ENCODE measurements around the gene NFKBIZ.
"Not testable (repeated sequence)": the region's sequence is repeated elsewhere in the genome, so short reads cannot be mapped to it uniquely, and the experiment has no call there.

The NFKBIZ gene

DNA sequence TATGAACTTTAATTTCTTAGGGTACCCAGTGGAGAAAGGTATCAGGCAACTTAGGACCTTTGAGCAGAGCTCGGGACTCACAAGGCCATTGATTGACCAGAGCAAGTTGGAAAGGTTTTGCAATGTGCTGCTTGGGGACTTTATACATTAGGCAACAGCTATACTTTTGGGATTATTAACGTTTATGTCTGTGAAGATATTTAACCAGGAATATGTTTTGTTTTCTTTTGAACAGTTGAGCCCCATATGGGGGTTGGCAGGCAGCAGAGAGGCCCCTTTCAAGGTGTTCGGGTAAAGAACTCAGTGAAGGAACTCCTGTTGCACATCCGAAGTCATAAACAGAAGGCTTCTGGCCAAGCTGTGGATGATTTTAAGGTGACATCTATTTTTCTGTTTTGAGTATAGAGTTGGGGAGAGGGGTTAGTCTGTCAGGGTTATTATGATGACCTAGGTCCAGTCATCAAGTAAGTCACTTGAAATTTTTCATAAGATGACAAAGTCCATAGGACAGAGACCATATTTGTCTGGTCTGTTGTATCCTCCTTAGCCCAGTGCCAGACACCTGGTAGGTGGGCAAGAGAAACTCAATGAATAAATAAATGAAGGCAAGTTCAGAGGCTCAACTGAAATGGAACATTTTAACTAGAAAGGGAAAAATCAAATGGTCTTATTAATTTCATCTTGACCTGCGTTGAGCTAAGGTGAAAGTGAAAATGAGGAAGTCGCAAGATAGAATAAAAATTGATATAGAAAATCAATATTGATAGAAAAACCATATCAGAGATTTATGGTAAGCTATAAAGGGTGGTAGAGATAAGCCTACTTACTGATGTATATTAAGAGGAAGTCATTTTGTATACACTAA is 2.8 kb downstream of the NFKBIZ start:
- no peak for DNase-seq (ENCODE audit: low spot score)

DNA sequence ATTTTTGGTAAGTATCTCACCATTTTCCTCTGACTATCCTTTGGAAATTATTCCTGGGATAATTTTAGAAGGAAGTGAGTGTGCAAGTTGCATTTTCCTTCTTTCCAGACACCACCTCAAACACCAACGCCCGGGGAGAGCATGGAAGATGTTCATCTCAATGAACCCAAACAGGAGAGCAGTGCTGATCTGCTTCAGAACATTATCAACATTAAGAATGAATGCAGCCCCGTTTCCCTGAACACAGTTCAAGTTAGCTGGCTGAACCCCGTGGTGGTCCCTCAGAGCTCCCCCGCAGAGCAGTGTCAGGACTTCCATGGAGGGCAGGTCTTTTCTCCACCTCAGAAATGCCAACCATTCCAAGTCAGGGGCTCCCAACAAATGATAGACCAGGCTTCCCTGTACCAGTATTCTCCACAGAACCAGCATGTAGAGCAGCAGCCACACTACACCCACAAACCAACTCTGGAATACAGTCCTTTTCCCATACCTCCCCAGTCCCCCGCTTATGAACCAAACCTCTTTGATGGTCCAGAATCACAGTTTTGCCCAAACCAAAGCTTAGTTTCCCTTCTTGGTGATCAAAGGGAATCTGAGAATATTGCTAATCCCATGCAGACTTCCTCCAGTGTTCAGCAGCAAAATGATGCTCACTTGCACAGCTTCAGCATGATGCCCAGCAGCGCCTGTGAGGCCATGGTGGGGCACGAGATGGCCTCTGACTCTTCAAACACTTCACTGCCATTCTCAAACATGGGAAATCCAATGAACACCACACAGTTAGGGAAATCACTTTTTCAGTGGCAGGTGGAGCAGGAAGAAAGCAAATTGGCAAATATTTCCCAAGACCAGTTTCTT is 3.9 kb downstream of the NFKBIZ start:
- DNase-seq (ENCODE audit: low spot score) = no peak

DNA sequence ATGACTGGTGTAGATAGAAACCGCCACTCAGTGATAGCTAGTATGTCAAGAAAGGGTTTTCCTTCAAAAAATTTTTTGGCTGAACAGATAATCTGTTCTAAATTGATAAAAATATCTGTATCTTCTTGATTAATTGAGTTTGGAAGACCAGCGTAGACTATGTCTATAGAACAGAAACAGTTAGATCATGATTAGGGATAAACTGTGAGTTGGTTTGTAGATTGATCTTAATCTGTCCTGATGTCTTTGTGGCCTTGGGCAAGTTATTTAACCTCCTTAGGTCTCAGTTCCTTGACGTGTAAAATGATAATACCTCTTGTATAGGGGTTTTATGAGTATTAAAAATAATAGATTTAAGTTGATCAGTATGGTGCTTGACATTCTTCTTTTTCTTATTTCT is 4.7 kb downstream of the NFKBIZ start:
- DNase-seq (ENCODE audit: low spot score) = no peak

GRCh38 chr3:101854608-101855304 is 5.4 kb downstream of the NFKBIZ start:
- no peak for DNase-seq (ENCODE audit: low spot score)

- DNase-seq (ENCODE audit: low spot score) = no peak
These were observed 8.0 kb downstream of the NFKBIZ start for GRCh38 chr3:101857301-101857741.

GRCh38 chr3:101858464-101859030 is 9.2 kb downstream of the NFKBIZ start:
- no peak for DNase-seq (ENCODE audit: low spot score)

GRCh38 chr3:101859882-101860448 is 10.7 kb downstream of the NFKBIZ start:
- DNase-seq (ENCODE audit: low spot score) = no peak

DNA sequence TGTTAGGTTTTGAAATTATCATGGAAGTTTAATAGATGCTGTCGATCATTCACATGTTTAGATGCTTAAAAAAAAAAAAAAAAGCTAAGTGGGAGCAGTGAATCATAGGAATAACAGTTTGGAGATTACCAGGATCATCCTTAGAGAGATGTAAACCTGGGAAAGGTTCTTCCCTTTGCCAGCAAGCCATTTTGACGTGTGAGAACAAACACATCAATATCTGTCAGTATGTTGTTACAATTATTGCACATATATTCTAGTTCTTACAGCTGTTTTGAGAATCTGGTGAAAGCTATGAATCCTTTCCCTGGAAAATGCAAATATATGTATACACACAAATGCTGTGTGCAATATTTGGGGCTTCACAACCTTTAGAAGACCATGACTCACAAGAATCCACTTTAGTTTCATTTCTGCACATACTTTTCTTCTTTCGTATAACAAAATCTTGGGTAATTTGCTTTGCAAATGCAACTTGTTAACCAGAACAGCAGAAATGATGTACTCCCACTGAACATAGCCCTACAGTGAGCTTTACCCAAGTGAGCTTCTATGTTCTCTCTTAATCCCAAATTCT is 12.0 kb downstream of the NFKBIZ start:
- no peak for DNase-seq (ENCODE audit: low spot score)

DNA sequence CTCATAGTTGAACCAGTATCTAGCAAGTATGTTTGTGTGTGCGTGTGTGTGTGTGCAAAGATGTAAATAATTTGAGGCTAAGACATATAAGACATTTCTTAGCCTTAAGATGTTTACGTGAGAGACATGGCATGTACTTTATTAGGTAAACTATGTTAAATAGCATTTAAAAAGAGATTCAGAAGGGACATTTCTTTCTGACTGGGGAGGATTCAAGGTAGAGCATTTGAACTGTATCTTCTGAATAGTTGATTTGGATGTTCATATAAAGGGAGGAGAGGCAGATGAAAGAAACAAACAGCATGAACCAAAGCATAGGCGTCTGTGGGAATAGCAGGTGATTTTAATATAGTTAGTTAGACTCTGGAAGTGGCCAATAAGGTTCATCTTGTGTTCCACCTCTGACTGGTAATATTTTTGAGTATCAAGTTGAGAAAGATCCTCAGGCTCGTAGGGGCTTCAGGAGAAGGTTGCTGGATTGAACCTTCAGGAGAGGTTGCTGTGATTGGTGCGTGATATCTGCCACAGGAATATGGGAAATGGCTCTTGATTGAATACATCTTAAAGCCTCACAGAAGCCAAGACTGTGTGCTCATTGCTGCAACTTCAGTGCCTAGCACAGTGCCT is 12.6 kb downstream of the NFKBIZ start:
- no peak for DNase-seq (ENCODE audit: low spot score)

- DNase-seq (ENCODE audit: low spot score) = no peak
These were observed 13.3 kb downstream of the NFKBIZ start for GRCh38 chr3:101862416-101863165.

GRCh38 chr3:101864926-101865325 is 15.6 kb downstream of the NFKBIZ start:
- not testable (repeated sequence) for DNase-seq (ENCODE audit: low spot score)

- no peak for DNase-seq (ENCODE audit: low spot score)
These were observed 16.6 kb downstream of the NFKBIZ start for GRCh38 chr3:101865751-101866509.

DNA sequence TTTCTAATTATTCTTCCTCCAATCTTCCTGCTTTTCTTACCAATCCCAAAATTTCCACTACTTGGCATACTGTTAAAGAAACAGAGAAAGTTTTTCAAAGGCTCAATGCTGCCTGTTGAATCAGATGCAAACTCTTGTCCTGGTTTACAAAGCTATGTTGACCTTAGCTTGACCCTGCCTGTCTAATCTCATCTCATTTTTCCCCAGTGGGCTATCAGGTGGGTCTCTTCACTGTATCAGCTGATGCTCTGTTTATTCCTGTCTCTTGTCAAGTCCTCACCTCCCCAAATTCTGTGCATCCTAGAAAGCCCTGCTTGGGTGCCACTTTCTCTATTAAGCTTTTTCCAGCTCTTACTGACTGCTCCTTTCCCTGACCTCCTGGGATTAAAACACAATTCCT is 18.2 kb downstream of the NFKBIZ start:
- DNase-seq (ENCODE audit: low spot score) = no peak

- DNase-seq (ENCODE audit: low spot score) = no peak
These were observed 18.7 kb downstream of the NFKBIZ start for GRCh38 chr3:101867996-101868395.

DNA sequence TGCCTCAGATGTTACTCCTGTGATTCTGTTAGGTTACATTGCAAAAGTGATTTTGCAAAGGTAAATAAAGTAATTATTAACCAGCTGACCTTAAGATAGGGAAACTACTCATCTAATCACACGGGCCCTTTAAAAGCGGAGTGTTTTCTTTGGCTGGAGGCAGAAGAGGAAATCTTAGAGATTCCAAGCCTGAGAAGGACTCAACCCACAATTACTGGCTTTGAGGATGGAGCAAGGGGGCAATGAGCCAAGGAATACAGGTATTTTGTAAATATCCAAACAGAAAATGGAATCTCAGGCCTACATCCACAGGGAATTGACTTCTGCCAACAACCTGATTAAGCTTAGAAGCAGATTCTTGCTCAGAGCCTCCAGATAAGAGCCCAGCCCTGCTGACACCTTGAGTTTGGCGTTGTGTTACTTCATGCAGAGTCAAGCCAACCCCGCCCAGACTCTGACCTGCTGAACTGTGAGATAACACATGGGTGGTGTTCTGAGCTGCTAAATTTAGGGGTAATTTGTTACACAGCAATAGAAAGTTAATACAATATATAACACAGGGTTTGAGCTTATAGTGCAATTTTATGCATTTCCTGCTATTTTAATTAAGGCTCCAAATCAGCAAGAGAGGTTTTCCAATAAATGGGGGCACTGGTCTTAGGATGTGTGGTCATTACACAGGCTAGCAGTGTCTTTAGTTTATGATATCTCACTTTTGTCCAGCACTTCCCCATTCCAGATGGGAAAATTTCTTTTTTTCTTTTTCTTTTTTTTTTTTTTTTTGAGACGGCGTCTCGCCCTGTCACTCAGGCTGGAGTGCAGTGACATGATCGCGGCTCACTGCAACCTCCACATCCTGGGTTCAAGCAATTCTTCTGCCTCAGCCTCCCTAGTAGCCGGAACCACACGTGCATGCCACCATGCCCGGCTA is 19.5 kb downstream of the NFKBIZ start:
- no peak for DNase-seq (ENCODE audit: low spot score)

GRCh38 chr3:101870138-101870537 is 20.8 kb downstream of the NFKBIZ start:
- no peak for DNase-seq (ENCODE audit: low spot score)

GRCh38 chr3:101873619-101874018 is 24.3 kb downstream of the NFKBIZ start:
- peak; percentile 32 for DNase-seq (ENCODE audit: low spot score)

- DNase-seq (ENCODE audit: low spot score) = no peak
These were observed 26.8 kb downstream of the NFKBIZ start for GRCh38 chr3:101876142-101876541.
